ENCODE results near the gene HEATR1. TPM values are rescaled to one million over a fixed set of nuclear protein-coding genes. Genes with fewer than 3 reads are reported as not detected.
A peak's percentile ranks its signal among the peaks of the same experiment; 100 is the strongest.

The HEATR1 gene
- total RNA-seq, 1 donor from 2014 or later, result 54.9 TPM

DNA sequence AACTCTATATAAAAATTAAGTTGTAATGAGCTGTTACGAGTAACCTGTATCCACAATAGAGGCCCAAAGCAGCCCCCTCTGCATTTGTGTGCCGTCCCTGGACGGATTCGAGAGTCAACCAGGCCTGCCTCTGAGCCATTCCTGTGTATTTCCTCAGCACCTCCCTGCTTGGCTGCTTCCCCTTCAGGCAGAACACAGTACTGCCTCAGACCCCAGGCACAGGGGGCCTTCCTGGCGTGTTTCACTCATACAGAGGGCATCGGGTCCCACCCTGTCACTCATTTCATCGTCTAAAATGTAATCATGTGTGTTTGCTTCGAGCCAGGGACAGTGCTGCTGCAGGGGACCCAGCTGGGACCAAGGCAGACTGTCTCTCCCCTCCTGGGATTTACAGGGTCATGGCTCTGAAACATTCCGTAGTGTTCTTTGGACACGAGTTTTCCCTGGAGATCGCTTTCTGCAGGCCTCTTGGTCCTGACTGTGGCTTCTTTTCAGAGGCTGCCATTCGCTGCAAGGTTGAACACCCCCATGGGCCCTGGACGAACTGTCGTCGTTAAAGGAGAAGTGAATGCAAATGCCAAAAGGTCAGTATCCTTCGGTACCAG, 61.1 kb downstream of the HEATR1 start:
- H3K27ac ChIP-seq, result no peak overlapping the region
- H3K27ac Mint-ChIP-seq, result no peak overlapping the region
- H3K4me1 ChIP-seq, result no peaks in the 10 kb centered on the region
- no peaks in the 10 kb centered on the region for H3F3A ChIP-seq (ENCODE audit: low read depth)
- H3K4me1 Mint-ChIP-seq, result no peaks in the 10 kb centered on the region
- DNase-seq (ENCODE audit: low spot score), result peak; percentile 40
- no peaks in the 10 kb centered on the region for H3K36me3 ChIP-seq
- H3K4me3 Mint-ChIP-seq, result no peak overlapping the region
- H4K20me1 ChIP-seq (ENCODE audit: low read depth), result no peaks in the 10 kb centered on the region
- no peaks in the 10 kb centered on the region for H3K79me2 ChIP-seq (ENCODE audit: low read depth)
- no peak overlapping the region for H3K9ac ChIP-seq
- H3K4me2 ChIP-seq, result no peak overlapping the region
- TF ChIP-seq EZH2phosphoT487 (IDR thresholded peaks at IDR 0.05) (no peak), CTCF (IDR thresholded peaks at IDR 0.05) (peak; percentile 38)
- no peaks in the 10 kb centered on the region for H3K27me3 Mint-ChIP-seq (ENCODE audit: insufficient read depth, low read depth)
- H3K27me3 ChIP-seq, result no peaks in the 10 kb centered on the region
- no peaks in the 10 kb centered on the region for H3K9me3 ChIP-seq (ENCODE audit: low read depth)
- H2AFZ ChIP-seq (replicated peaks), result no peak overlapping the region
- peaks cover 12% of the 10 kb centered on the region for H3K36me3 Mint-ChIP-seq
- H3K4me3 ChIP-seq, result no peak overlapping the region
- no peaks in the 10 kb centered on the region for H3K9me3 Mint-ChIP-seq

DNA sequence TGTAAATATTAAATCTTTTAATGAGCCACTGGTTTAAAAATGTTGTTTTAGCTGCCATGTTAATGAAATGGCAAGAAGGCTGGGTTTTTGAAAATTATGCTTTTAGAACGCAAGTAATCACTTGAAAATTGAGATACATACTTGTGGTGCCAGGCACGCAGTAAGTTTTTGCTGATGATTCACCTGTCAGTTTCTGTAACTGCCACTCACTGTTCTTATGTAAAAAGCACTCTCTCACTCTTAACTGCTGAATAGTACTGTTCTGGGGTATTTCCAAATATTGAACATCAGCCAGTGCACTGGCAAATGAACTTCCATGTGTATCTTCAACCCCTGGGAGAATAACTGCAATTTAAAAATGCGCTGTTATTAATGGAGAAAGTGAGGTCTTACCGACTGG, 62.6 kb downstream of the HEATR1 start:
- no peaks in the 10 kb centered on the region for H3K9me3 ChIP-seq (ENCODE audit: low read depth)
- H3K4me1 ChIP-seq, result no peaks in the 10 kb centered on the region
- TF ChIP-seq EZH2phosphoT487 (IDR thresholded peaks at IDR 0.05) (no peak), EZH2 (IDR thresholded peaks at IDR 0.05) (no peak), CTCF (IDR thresholded peaks at IDR 0.05) (no peak)
- H3K4me3 ChIP-seq, result no peak overlapping the region
- no peaks in the 10 kb centered on the region for H3F3A ChIP-seq (ENCODE audit: low read depth)
- no peaks in the 10 kb centered on the region for H3K27me3 ChIP-seq
- no peak overlapping the region for H3K27ac Mint-ChIP-seq
- no peak overlapping the region for H3K4me3 Mint-ChIP-seq
- no peak overlapping the region for H2AFZ ChIP-seq (replicated peaks)
- no peaks in the 10 kb centered on the region for H4K20me1 ChIP-seq (ENCODE audit: low read depth)
- no peaks in the 10 kb centered on the region for H3K4me1 Mint-ChIP-seq
- no peaks in the 10 kb centered on the region for H3K27me3 Mint-ChIP-seq (ENCODE audit: insufficient read depth, low read depth)
- DNase-seq (ENCODE audit: low spot score), result no peak
- H3K9ac ChIP-seq, result no peak overlapping the region
- peaks cover 12% of the 10 kb centered on the region for H3K36me3 Mint-ChIP-seq
- H3K36me3 ChIP-seq, result no peaks in the 10 kb centered on the region
- no peak overlapping the region for H3K27ac ChIP-seq
- no peaks in the 10 kb centered on the region for H3K9me3 Mint-ChIP-seq
- H3K79me2 ChIP-seq (ENCODE audit: low read depth), result no peaks in the 10 kb centered on the region
- no peak overlapping the region for H3K4me2 ChIP-seq

DNA sequence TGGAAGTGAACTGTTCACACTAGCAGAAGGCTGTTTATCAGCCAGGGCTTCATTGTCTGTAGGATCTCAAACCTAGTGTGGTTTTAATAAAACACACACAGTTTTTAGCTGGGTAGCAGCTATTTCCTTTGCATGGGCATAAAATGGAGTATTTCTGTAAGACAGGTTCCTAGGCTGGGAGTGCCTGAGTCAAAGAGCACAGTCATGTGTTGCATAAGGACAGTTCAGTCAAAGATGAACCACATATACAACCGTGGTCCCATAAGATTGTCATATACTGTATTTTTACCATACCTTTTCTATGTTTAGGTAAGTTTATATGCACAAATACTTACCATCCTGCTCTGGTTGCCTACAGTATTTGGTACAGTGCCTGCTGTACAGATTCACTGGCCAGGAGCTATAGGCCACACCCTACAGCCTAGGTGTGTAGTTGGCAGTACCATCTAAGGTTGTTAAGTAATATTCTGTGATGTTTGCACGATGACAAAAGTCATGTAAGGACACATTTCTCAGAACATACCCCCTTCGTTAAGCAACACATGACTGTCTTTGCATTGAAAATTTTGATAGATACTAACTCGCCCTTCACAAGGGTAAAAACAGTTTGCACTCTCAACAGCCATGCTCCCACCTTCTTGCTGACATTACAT, 63.4 kb downstream of the HEATR1 start:
- H3K9ac ChIP-seq, result no peak overlapping the region
- H3K27ac Mint-ChIP-seq, result no peak overlapping the region
- no peak overlapping the region for H3K4me2 ChIP-seq
- H3K79me2 ChIP-seq (ENCODE audit: low read depth), result no peaks in the 10 kb centered on the region
- no peaks in the 10 kb centered on the region for H4K20me1 ChIP-seq (ENCODE audit: low read depth)
- H3K36me3 Mint-ChIP-seq, result peaks cover 12% of the 10 kb centered on the region
- no peaks in the 10 kb centered on the region for H3K4me1 ChIP-seq
- H3K36me3 ChIP-seq, result no peaks in the 10 kb centered on the region
- H3K9me3 ChIP-seq (ENCODE audit: low read depth), result no peaks in the 10 kb centered on the region
- no peak overlapping the region for H3K4me3 Mint-ChIP-seq
- H3F3A ChIP-seq (ENCODE audit: low read depth), result no peaks in the 10 kb centered on the region
- H3K27me3 ChIP-seq, result no peaks in the 10 kb centered on the region
- peaks cover 2% of the 10 kb centered on the region for H3K27me3 Mint-ChIP-seq (ENCODE audit: insufficient read depth, low read depth)
- H3K4me3 ChIP-seq, result no peak overlapping the region
- H3K4me1 Mint-ChIP-seq, result no peaks in the 10 kb centered on the region
- TF ChIP-seq EZH2phosphoT487 (IDR thresholded peaks at IDR 0.05), result no peak
- no peak for TF ChIP-seq CTCF (IDR thresholded peaks at IDR 0.05)
- TF ChIP-seq EZH2 (IDR thresholded peaks at IDR 0.05), result no peak
- no peaks in the 10 kb centered on the region for H3K9me3 Mint-ChIP-seq
- H2AFZ ChIP-seq (replicated peaks), result no peak overlapping the region
- no peak overlapping the region for H3K27ac ChIP-seq
- DNase-seq (ENCODE audit: low spot score), result no peak

All from neural progenitor cell (in vitro differentiated cells).